Measurements from ENCODE around the gene RBMS1. TPM values are rescaled to one million over a fixed set of nuclear protein-coding genes. Genes with fewer than 3 reads are reported as not detected.
A peak's percentile ranks its signal among the peaks of the same experiment; 100 is the strongest.

The RBMS1 gene
- polyA plus RNA-seq, 4 donors = 138 to 147 (median 146) TPM

DNA sequence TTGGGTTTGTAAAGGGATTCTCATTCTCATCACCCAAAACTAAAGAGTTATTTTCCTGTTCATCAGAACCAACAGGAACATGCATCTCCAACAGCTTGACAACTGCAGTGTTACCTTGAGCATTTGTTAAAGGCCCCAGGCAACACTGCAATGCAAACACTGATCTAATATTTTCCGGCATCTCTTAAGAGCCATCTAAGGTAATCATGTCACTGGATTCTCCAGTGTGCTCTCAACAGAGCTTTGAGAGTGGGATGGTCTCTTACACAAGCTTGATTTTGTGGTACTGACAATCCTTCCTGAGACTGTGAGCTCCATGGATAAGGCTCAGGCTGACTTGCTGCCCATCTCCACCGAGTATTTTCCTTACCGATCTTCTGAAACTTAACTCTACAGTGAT lies 203.0 kb downstream of the RBMS1 start:
- DNase-seq (ENCODE audit: low read depth in 4 of 4, low spot score in 3 of 4) = no peak

DNA sequence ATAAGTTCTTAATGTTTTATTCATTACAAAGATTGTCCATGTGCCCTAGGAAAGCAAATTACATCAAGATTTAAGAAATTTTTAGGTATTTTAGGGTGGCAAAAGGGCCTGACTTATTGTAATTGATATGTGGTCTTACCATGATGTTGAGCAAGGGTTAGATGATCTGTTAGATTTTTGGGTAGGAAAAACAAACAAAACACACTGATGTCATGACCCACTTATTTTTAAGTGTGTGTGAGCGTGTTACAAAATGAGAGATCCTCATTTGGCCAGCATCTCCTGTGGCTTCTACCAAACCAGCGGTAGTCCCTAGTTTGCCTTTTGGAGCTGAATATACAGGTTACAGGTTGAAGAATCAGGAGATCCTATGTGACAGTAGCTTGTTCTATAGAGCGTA lies 203.8 kb downstream of the RBMS1 start:
- no peak for DNase-seq (ENCODE audit: low read depth in 4 of 4, low spot score in 3 of 4)

DNA sequence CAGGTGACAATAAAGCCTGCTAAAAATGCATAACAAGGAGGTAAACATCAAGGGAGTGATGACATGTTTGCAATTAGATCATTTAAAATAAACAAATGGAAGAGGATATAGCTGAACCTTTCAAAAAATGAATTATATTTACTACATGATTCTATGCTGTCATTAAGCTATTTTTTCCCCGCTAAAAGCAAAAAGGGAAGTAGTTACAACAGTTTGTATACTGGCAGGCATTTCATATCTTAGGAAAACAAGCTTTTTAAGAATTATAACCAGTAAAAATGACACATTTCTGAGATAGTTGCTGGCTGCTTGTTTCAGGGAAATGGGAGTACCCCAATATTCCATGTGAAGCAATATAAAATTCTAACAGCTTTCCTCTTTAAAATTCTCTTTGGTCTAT lies 204.5 kb downstream of the RBMS1 start:
- DNase-seq (ENCODE audit: low read depth in 4 of 4, low spot score in 3 of 4) = no peak

- DNase-seq (ENCODE audit: low read depth in 4 of 4, low spot score in 3 of 4) = no peak
Observed at GRCh38 chr2:160288324-160288723, 205.3 kb downstream of the RBMS1 start.

- no peak for DNase-seq (ENCODE audit: low read depth in 4 of 4, low spot score in 3 of 4)
Observed at GRCh38 chr2:160287476-160287875, 206.1 kb downstream of the RBMS1 start.

DNA sequence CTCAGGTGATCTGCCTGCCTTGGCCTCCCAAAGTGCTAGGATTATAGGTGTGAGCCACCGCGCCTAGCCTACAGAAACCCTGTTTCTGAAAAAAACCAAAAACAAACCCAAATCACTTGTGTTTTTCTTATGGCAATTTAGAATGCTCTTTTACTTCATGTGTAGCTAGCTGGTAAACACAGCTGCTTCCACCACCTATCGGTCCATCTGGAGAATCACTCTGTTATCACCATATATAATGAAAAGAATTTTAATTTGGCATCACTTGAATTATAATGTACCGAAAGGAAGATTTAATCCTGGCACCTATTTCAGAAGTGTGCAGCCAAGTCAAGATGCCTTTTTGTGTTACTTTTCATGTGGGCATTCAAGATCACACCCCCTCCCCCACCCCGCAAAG lies 207.1 kb downstream of the RBMS1 start:
- DNase-seq (ENCODE audit: low read depth in 4 of 4, low spot score in 3 of 4) = no peak

DNA sequence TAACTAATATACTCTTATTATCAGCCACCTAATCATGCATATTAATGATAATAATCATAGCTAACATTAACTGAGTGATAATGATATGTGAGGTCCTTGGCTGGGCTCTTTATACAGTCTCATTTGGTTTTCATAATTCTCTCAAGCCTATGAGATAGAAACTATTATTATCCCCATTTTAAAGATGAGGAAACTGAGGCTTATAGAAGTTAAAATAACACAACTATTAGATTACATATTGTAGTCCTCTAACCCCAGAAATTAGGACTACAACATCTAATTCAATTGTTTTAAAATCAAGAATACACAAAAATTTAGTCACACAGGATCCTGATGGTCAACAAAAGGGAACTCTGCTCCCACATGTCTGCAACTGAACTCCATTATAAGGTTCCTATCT lies 209.9 kb downstream of the RBMS1 start:
- DNase-seq (ENCODE audit: low read depth in 4 of 4, low spot score in 3 of 4) = no peak

DNA sequence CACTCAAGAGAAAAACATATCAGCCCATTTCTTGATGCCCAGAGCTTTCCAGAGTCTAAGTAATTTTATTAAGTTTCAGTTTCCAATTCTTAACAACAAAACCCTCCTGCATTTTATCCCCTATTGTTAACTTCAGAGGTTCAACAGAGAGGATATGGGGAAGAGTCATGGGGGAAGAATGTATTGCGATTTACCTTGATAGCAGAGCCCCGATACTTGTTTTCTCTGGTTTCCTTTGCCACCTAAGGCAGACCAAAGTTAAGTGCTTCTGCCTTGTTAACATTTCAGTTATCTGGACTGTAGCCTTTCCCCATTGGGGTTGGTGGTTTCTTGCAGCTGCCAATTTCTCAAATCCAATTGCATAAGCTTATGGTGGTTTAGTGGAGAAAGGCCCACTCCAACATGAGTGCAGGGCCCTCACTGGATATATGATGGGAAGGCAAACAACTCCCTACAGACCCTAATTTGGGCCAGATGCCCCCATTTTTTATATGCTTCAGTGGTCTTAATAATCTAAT lies 211.5 kb downstream of the RBMS1 start:
- no peak for DNase-seq (ENCODE audit: low read depth in 4 of 4, low spot score in 3 of 4)

- DNase-seq (ENCODE audit: low read depth in 4 of 4, low spot score in 3 of 4) = no peak
Observed at GRCh38 chr2:160281213-160281612, 212.4 kb downstream of the RBMS1 start.

DNA sequence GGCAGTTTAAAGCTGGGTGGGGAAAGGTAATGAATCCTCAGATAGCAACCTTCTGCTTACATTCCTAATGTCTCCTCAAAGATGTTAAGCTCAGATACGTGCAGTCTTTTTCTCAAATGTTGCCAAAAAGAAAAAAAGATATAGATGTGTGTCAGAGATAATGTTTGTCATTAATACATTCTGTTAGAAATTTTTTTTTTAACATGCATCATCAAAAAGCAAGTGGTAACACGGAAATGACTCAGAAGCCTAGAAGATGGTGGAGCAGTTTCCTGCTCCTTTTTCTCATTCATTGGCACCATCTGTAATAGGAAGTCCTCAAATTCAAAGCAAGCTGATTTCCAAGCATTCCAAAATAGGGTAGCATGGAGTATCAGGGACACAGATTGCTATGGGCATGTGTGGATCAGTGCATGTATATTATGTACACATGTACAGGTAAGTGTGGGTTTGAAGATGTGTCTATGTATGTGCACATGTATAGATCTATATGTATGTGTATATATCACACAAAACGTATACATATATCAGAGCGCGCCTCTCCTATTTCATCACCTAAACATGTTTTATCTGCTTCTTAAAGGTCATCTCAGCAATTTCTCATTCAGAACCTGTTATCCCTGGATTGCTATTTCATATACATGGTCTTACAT lies 213.7 kb downstream of the RBMS1 start:
- DNase-seq (ENCODE audit: low read depth in 4 of 4, low spot score in 3 of 4) = no peak

DNA sequence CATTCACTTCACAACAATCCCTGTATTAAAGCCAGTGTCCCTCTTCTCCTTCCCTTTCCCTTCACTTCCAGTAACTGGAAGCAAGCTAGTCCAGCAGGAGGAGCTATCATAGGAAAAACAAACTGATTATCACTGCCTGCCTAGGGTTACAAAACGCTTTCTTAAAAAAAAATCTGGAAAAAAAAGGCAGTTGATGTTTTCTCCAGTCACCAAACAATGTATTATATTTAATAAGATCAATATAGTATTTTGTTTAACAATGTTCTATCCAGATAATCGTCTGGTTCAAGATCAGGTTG lies 214.8 kb downstream of the RBMS1 start:
- no peak for DNase-seq (ENCODE audit: low read depth in 4 of 4, low spot score in 3 of 4)

- DNase-seq (ENCODE audit: low read depth in 4 of 4, low spot score in 3 of 4) = no peak
Observed at GRCh38 chr2:160278101-160278878, 215.3 kb downstream of the RBMS1 start.

- no peak for DNase-seq (ENCODE audit: low read depth in 4 of 4, low spot score in 3 of 4)
Observed at GRCh38 chr2:160277151-160277550, 216.5 kb downstream of the RBMS1 start.

- no peak for DNase-seq (ENCODE audit: low read depth in 4 of 4, low spot score in 3 of 4)
Observed at GRCh38 chr2:160275656-160276055, 218.0 kb downstream of the RBMS1 start.

DNA sequence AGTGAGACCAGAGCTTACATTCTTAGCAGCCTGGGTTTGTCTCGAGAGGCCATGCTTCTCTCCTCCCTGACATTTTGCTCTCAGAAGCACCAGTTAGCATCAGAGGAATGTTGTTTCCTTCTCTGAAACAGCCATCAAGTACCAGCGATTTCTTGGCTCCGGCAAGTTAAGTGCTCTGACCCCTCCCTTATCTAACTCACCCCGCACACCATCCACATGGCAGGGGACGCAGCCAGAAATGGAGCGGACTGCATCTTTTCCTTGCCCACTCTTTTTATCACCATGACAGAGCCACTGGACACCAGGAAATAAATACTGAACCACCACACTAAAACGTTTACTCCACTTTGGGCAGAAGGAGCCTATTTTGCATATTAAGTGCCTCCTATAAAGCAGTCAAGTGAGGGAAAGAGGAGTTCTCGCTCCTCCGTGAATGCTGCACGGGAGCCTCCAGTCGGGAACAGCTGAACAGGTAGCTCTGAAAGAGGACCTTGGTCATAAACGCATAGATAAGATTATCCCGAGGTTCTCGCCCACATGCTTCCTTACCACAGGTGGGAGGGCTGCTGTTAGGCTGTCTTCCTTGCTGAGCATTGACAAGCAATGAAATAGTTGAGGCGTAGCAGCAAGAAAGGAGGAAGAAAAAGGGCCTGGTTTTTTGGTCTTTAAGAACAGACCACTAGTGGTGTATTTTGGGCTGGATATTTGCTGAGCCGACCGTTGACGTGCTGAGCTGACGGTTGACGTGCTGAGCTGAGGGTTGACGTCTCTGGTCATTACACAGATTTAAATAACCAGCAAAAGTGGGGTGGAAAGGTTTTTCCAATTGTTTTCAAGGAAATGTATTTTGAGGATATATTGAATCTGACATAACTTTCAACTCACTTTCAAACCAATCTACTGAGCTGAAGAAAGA lies 222.2 kb downstream of the RBMS1 start:
- DNase-seq (ENCODE audit: low read depth in 4 of 4, low spot score in 3 of 4) = no peak

DNA sequence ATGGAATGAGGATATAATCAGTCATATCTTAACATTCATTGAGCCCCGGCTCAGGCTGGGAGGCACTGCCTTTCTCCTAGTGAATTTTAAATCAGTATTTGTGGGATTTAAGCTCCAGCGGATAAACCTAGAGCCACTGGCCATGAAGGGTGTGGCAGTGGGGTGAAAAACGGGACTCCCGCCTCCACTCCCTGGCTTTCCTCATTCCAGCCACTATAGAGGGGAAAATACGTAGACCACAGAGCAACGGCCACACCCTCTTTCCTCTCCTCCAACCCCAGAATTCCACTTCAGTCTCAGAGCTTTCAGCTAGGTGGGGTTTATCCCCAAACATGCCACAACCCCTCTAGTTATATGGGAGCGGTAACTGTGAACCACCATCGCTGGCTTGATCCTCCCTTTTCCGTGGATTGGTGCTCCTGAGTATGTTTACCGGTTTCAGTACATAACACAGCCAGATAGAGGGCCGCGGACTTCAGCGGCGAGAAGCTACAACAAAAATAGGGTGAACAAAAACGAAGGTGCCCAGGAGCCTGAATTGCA lies 223.0 kb downstream of the RBMS1 start:
- no peak for DNase-seq (ENCODE audit: low read depth in 4 of 4, low spot score in 3 of 4)

- DNase-seq (ENCODE audit: low read depth in 4 of 4, low spot score in 3 of 4) = peak; percentile 84 to 86 (median 86)
Observed at GRCh38 chr2:160269803-160270570, 223.6 kb downstream of the RBMS1 start.

DNA sequence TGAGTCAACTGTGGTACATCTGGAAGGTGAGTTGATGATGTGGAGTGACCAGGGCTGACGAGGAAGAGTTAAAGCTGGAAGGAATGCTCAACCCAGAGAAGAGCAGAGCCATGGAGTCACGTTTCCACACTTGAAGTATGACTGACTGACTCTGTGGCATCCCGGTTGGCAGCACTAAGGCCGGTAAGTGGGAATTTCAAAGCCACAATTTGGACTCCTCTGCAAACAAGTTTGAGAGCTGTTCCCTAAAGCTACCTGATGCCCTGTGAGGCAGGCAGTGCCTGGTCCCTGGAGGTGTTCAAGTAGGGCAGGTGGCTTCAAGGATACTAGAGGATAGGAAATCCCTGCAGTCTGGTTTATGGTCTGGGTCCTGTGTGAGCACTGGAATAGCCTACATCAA lies 224.2 kb downstream of the RBMS1 start:
- DNase-seq (ENCODE audit: low read depth in 4 of 4, low spot score in 3 of 4) = no peak

GRCh38 chr2:160268151-160268781 lies 225.3 kb downstream of the RBMS1 start:
- no peak for DNase-seq (ENCODE audit: low read depth in 4 of 4, low spot score in 3 of 4)

- DNase-seq (ENCODE audit: low read depth in 4 of 4, low spot score in 3 of 4) = no peak
Observed at GRCh38 chr2:160267692-160268091, 225.9 kb downstream of the RBMS1 start.
